Liver (tissue), 3 donors: ENCODE data around the gene TLE4.

Experiments used
- CTCF ChIP-seq: fragments of 150-350 bp; IDR thresholded peaks from 2 replicates; pipeline ENCODE4 v1.5.1; 2017; ENCODE audit warnings: improper control_type of control experiment, low read depth, low read length; ENCODE audit not compliant: missing input control
- REST ChIP-seq: IDR thresholded peaks from 2 replicates; pipeline ENCODE4 v1.6.1; 2016; ENCODE audit warnings: antibody characterized with exemption, mild to moderate bottlenecking
- SP1 ChIP-seq: IDR thresholded peaks from 2 replicates; pipeline ENCODE4 v1.6.1; 2018; ENCODE audit warnings: antibody characterized with exemption, mild to moderate bottlenecking
- TAF1 ChIP-seq: conservative IDR thresholded peaks from 2 replicates; pipeline ENCODE4 v1.6.1; 2016; ENCODE audit warnings: antibody characterized with exemption, mild to moderate bottlenecking
- TF ChIP-seq, protein P1 (sequence below): IDR thresholded peaks from 2 replicates; pipeline ENCODE4 v1.6.1; 2016; ENCODE audit warnings: antibody characterized with exemption
- donor health status: healthy.
- donor health status: healthy.

GRCh38 chr9:79667817-79668436 is 96.2 kb downstream of the TLE4 start:
- TF ChIP-seq, protein P1, sequence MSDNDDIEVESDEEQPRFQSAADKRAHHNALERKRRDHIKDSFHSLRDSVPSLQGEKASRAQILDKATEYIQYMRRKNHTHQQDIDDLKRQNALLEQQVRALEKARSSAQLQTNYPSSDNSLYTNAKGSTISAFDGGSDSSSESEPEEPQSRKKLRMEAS: peak; percentile 14
- no peak for TF ChIP-seq CTCF
- TF ChIP-seq REST: no peak
- no peak for TF ChIP-seq TAF1
- TF ChIP-seq SP1: peak; percentile 51
